ENCODE results near the gene FARS2. TPM values are rescaled to one million over a fixed set of nuclear protein-coding genes. Genes with fewer than 3 reads are reported as not detected.
"Not testable (repeated sequence)": the region's sequence is repeated elsewhere in the genome, so short reads cannot be mapped to it uniquely, and the experiment has no call there.

The FARS2 gene
- total RNA-seq, 1 donor from 2014 or later = 25.4 TPM

GRCh38 chr6:5639193-5639592, 377.9 kb downstream of the FARS2 start:
- no peak for DNase-seq

- DNase-seq = no peak
Measured at GRCh38 chr6:5640614-5641013, 379.3 kb downstream of the FARS2 start.

GRCh38 chr6:5644523-5645185, 383.3 kb downstream of the FARS2 start:
- DNase-seq = no peak

GRCh38 chr6:5645328-5646290, 384.3 kb downstream of the FARS2 start:
- no peak for DNase-seq

GRCh38 chr6:5652406-5653137, 391.3 kb downstream of the FARS2 start:
- DNase-seq = no peak

- no peak for DNase-seq
Measured at GRCh38 chr6:5653801-5654200, 392.5 kb downstream of the FARS2 start.

GRCh38 chr6:5656226-5656625, 394.9 kb downstream of the FARS2 start:
- DNase-seq = no peak

- DNase-seq = not testable (repeated sequence)
Measured at GRCh38 chr6:5656695-5657094, 395.4 kb downstream of the FARS2 start.

GRCh38 chr6:5657684-5658430, 396.5 kb downstream of the FARS2 start:
- DNase-seq = no peak

GRCh38 chr6:5659467-5659866, 398.2 kb downstream of the FARS2 start:
- no peak for DNase-seq

- DNase-seq = no peak
Measured at GRCh38 chr6:5660772-5661171, 399.5 kb downstream of the FARS2 start.

GRCh38 chr6:5662797-5663196, 401.5 kb downstream of the FARS2 start:
- DNase-seq = no peak

GRCh38 chr6:5663259-5663658, 401.9 kb downstream of the FARS2 start:
- DNase-seq = no peak

GRCh38 chr6:5663739-5664138, 402.4 kb downstream of the FARS2 start:
- DNase-seq = no peak

GRCh38 chr6:5664149-5664548, 402.8 kb downstream of the FARS2 start:
- DNase-seq = no peak

GRCh38 chr6:5665173-5665572, 403.9 kb downstream of the FARS2 start:
- no peak for DNase-seq

- DNase-seq = no peak
Measured at GRCh38 chr6:5665667-5666066, 404.4 kb downstream of the FARS2 start.

GRCh38 chr6:5666695-5667094, 405.4 kb downstream of the FARS2 start:
- DNase-seq = no peak

- DNase-seq = no peak
Measured at GRCh38 chr6:5667737-5668136, 406.4 kb downstream of the FARS2 start.

GRCh38 chr6:5670381-5670780, 409.1 kb downstream of the FARS2 start:
- DNase-seq = no peak

GRCh38 chr6:5670811-5671561, 409.7 kb downstream of the FARS2 start:
- DNase-seq = peak; percentile 44
